GM10248 (cell line): ENCODE data around the gene OBSCN.

Experiments
- CTCF ChIA-PET: fragments of 300-600 bp; sonication (Branson Sonifier 250); formaldehyde crosslinking; extraction: SDS; loops from one replicate; lab custom pipeline; 2021; ENCODE audit warnings: antibody characterized with exemption; lab: Yijun Ruan, JAX
- POLR2A ChIA-PET: fragments of 350-650 bp; sonication (Branson Sonifier 250); formaldehyde crosslinking; extraction: SDS; loops from one replicate; lab custom pipeline; 2020; ENCODE audit warnings: antibody characterized with exemption; lab: Yijun Ruan, JAX
- DNase-seq: peaks from one replicate; pipeline ENCODE4 v3.0.0; 2012; ENCODE audit errors: extremely low spot score
- CTCF ChIP-seq: IDR thresholded peaks from 2 replicates; pipeline ENCODE4 v1.5.1; 2012; ENCODE audit warnings: mild to moderate bottlenecking, low read depth; ENCODE audit errors: extremely low read depth, missing control alignments, control extremely low read depth

OBSCN gene

GRCh38 chr1:228358764-228359612 is 151.1 kb downstream of the OBSCN start:
- CTCF ChIA-PET, result no interaction called here

DNA sequence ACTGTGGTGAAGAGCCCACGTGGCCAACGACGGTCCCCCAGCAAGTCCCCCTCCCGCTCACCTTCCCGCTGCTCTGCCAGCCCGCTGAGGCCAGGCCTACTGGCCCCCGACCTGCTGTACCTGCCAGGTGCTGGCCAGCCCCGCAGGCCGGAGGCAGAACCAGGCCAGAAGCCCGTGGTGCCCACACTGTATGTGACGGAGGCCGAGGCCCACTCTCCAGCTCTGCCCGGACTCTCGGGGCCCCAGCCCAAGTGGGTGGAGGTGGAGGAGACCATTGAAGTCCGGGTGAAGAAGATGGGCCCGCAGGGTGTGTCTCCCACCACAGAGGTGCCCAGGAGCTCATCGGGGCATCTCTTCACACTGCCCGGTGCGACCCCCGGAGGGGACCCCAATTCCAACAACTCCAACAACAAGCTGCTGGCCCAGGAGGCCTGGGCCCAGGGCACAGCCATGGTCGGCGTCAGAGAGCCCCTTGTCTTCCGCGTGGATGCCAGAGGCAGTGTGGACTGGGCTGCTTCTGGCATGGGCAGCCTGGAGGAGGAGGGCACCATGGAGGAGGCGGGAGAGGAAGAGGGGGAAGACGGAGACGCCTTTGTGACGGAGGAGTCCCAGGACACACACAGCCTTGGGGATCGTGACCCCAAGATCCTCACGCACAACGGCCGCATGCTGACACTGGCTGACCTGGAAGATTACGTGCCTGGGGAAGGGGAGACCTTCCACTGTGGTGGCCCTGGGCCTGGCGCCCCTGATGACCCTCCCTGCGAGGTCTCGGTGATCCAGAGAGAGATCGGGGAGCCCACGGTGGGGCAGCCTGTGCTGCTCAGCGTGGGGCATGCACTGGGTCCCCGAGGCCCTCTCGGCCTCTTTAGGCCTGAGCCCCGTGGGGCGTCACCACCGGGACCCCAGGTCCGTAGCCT is 152.0 kb downstream of the OBSCN start:
- ChIA-PET POLR2A (no interaction called here), CTCF (no interaction called here)
- no peak for DNase-seq
- no peak for TF ChIP-seq CTCF

More at GRCh38 chr1:228358764-228359612, 151.1 kb downstream of the OBSCN start:
- no peak for TF ChIP-seq CTCF
- POLR2A ChIA-PET, result no interaction called here
- no peak for DNase-seq

- DNase-seq, result no peak
- ChIA-PET POLR2A (no interaction called here), CTCF (no interaction called here)
- no peak for TF ChIP-seq CTCF
These were observed 152.9 kb downstream of the OBSCN start for GRCh38 chr1:228360533-228361313.

GRCh38 chr1:228361314-228362140 is 153.7 kb downstream of the OBSCN start:
- DNase-seq, result no peak
- ChIA-PET CTCF (no interaction called here), POLR2A (no interaction called here)
- TF ChIP-seq CTCF, result no peak

DNA sequence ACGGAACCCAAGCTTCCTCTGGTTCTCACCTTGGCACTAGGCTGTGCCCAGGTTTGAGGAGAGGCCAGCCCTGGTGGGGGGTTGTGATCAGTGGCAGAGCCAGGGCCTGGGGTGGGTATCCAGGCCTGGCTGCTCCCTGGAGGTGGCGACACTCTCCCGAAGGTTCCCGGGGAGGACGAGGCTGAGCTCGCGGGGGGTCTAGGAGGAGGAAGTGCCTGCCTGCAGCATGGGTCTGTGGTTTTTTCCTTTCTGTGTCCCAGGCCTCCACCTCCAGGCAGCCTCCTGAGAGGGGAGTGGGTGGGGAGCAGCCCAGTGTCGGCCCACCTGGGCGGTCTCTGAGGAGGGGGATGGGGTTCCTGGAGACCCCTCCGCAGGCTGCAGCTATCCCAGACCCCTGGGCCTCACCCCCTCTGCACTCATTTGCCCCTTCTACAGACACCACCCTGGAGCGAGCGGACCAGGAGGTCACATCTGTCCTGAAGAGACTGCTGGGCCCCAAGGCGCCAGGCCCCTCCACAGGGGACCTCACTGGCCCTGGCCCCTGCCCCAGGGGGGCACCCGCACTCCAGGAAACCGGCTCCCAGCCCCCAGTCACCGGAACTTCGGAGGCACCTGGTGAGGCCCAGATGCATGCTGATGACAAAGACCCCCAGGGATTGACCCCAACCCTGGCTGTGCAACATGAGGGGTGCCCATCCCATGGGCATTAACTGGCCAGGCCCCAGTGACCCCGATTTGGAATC is 154.5 kb downstream of the OBSCN start:
- no peak for TF ChIP-seq CTCF
- no peak for DNase-seq
- ChIA-PET CTCF (no interaction called here), POLR2A (no interaction called here)
